ENCODE measurements around the gene ERBB4.
"Not testable (repeated sequence)": the region's sequence is repeated elsewhere in the genome, so short reads cannot be mapped to it uniquely, and the experiment has no call there.

ERBB4 gene

DNA sequence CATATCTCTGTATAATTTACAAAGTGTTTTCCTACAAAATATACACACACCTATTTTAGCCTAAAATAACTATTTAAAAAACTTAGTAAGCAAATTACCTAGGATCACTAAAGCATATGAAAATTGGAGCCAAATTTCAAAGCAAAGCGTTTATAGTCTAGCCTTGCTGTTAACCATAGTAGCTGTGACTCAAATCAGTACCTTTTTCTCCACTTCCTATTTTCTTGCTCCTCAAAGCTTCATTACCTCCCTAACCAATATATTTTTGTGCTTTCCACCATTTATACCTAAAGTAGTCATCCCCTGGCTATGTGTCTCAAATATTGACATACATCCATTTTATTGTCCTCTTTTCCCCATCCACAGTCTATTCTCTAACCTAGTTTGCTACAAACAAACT lies 73.1 kb downstream of the ERBB4 start:
- no peak for ATAC-seq
- TF ChIP-seq GLIS3 (CRISPR knock-in tag; IDR thresholded peaks at IDR 0.05) (no peak), BACH2 (CRISPR knock-in tag; IDR thresholded peaks at IDR 0.05; ENCODE audit: borderline replicate concordance) (no peak), ZFP3 (CRISPR knock-in tag; IDR thresholded peaks at IDR 0.05) (no peak), PPARA (CRISPR knock-in tag; IDR thresholded peaks at IDR 0.05; ENCODE audit: borderline replicate concordance) (no peak), CREB5 (CRISPR knock-in tag; IDR thresholded peaks at IDR 0.05; ENCODE audit: low read depth) (no peak), CSDC2 (CRISPR knock-in tag; IDR thresholded peaks at IDR 0.05) (no peak), RARB (CRISPR knock-in tag; IDR thresholded peaks at IDR 0.05) (no peak), ISL1 (CRISPR knock-in tag; IDR thresholded peaks at IDR 0.05) (no peak), ARNTL (CRISPR knock-in tag; IDR thresholded peaks at IDR 0.05; ENCODE audit: borderline replicate concordance, low read depth) (no peak), ZNF70 (CRISPR knock-in tag; IDR thresholded peaks at IDR 0.05) (no peak), CSRNP3 (CRISPR knock-in tag; IDR thresholded peaks at IDR 0.05) (no peak), SNAI2 (CRISPR knock-in tag; IDR thresholded peaks at IDR 0.05) (no peak), ESRRG (CRISPR knock-in tag; IDR thresholded peaks at IDR 0.05) (no peak), OSR1 (CRISPR knock-in tag; IDR thresholded peaks at IDR 0.05) (no peak), ZFP30 (CRISPR knock-in tag; IDR thresholded peaks at IDR 0.05) (no peak), POU6F1 (CRISPR knock-in tag; IDR thresholded peaks at IDR 0.05; ENCODE audit: borderline replicate concordance, low read depth) (no peak), ZNF565 (CRISPR knock-in tag; conservative IDR thresholded peaks at IDR 0.05; ENCODE audit: low read depth) (no peak), TCF4 (CRISPR knock-in tag; IDR thresholded peaks at IDR 0.05; ENCODE audit: borderline replicate concordance) (no peak)
- TF ChIP-seq, protein P1, sequence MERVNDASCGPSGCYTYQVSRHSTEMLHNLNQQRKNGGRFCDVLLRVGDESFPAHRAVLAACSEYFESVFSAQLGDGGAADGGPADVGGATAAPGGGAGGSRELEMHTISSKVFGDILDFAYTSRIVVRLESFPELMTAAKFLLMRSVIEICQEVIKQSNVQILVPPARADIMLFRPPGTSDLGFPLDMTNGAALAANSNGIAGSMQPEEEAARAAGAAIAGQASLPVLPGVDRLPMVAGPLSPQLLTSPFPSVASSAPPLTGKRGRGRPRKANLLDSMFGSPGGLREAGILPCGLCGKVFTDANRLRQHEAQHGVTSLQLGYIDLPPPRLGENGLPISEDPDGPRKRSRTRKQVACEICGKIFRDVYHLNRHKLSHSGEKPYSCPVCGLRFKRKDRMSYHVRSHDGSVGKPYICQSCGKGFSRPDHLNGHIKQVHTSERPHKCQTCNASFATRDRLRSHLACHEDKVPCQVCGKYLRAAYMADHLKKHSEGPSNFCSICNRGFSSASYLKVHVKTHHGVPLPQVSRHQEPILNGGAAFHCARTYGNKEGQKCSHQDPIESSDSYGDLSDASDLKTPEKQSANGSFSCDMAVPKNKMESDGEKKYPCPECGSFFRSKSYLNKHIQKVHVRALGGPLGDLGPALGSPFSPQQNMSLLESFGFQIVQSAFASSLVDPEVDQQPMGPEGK (CRISPR knock-in tag; IDR thresholded peaks at IDR 0.05; ENCODE audit: borderline replicate concordance): no peak

DNA sequence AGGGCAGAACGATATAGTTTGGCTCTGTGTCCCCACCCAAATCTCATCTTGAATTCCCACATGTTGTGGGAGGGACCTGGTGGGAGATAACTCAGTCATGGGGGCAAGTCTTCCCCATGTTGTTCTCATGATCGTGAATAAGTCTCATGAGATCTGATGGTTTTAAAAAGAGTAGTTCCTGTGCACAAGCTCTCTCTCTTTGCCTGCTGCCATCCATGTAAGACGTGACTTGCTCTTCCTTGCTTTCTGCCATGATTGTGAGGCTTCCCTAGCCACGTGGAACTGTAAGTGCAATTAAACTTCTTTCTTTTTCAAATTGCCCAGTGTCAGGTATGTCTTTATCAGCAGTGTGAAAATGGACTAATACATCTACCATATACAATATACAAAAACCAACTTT lies 76.9 kb downstream of the ERBB4 start:
- not testable (repeated sequence) for ATAC-seq

DNA sequence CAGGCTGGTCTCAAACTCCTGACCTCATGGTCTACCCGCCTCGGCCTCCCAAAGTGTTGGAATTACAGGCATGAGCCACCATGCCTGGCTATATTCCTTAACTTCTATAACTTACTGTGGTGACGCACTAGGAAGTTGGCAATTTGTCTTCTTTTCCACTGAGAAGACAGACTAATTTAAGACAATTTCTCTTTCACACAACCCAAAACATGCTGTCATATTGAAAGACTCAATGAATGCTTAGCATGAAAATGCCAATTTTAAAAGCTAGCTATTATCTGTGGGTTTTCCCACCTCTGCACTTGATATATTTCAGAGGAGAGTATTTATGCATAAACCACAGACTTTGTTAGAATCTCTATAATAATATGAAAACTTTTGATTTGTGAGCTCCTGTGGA lies 84.5 kb downstream of the ERBB4 start:
- no peak for ATAC-seq
- TF ChIP-seq TSHZ2 (CRISPR knock-in tag; IDR thresholded peaks at IDR 0.05) (no peak), ARNTL (CRISPR knock-in tag; IDR thresholded peaks at IDR 0.05; ENCODE audit: borderline replicate concordance, low read depth) (no peak), RARB (CRISPR knock-in tag; IDR thresholded peaks at IDR 0.05) (no peak), ZFP30 (CRISPR knock-in tag; IDR thresholded peaks at IDR 0.05) (no peak), SNAI2 (CRISPR knock-in tag; IDR thresholded peaks at IDR 0.05) (no peak), ZC3H10 (CRISPR knock-in tag; IDR thresholded peaks at IDR 0.05) (no peak), TCF4 (CRISPR knock-in tag; IDR thresholded peaks at IDR 0.05; ENCODE audit: borderline replicate concordance) (no peak), CSDC2 (CRISPR knock-in tag; IDR thresholded peaks at IDR 0.05) (no peak), PPARA (CRISPR knock-in tag; IDR thresholded peaks at IDR 0.05; ENCODE audit: borderline replicate concordance) (no peak), TOX (CRISPR knock-in tag; IDR thresholded peaks at IDR 0.05; ENCODE audit: borderline replicate concordance) (no peak), CSRNP3 (CRISPR knock-in tag; IDR thresholded peaks at IDR 0.05) (no peak), ZNF565 (CRISPR knock-in tag; conservative IDR thresholded peaks at IDR 0.05; ENCODE audit: low read depth) (no peak), GLIS3 (CRISPR knock-in tag; IDR thresholded peaks at IDR 0.05) (no peak), OSR1 (CRISPR knock-in tag; IDR thresholded peaks at IDR 0.05) (no peak), ZNF70 (CRISPR knock-in tag; IDR thresholded peaks at IDR 0.05) (no peak), ZNF8 (CRISPR knock-in tag; IDR thresholded peaks at IDR 0.05) (no peak)
- TF ChIP-seq, protein P1 (CRISPR knock-in tag; IDR thresholded peaks at IDR 0.05; ENCODE audit: borderline replicate concordance): no peak

Measured in SK-N-SH treated with all-trans-retinoic acid at 6 μM for 48 hours (cell line).